ENCODE measurements around the gene CHSY1.

CHSY1 gene

GRCh38 chr15:101148166-101148880, 103.5 kb downstream of the CHSY1 start:
- Histone ChIP-seq H3K9me3 (ENCODE audit: severe bottlenecking) (no peaks in the 10 kb centered on the region), H3K4me3 (ENCODE audit: severe bottlenecking) (no peak overlapping the region), H3K27me3 (ENCODE audit: insufficient read depth, poor library complexity, severe bottlenecking) (no peaks in the 10 kb centered on the region), H3K27ac (ENCODE audit: poor library complexity, severe bottlenecking) (no peak overlapping the region), H3K36me3 (ENCODE audit: low read depth) (no peaks in the 10 kb centered on the region), H3K4me1 (ENCODE audit: insufficient read depth, poor library complexity, severe bottlenecking) (peaks cover 11% of the 10 kb centered on the region)
- TF ChIP-seq CTCF (IDR thresholded peaks at IDR 0.05; ENCODE audit: poor library complexity, severe bottlenecking), result no peak
- DNase-seq (ENCODE audit: low spot score) (peak; percentile 60), ATAC-seq (ENCODE audit: low read depth) (no peak)

GRCh38 chr15:101147181-101147580, 104.7 kb downstream of the CHSY1 start:
- Histone ChIP-seq H3K36me3 (ENCODE audit: low read depth) (no peaks in the 10 kb centered on the region), H3K4me3 (ENCODE audit: severe bottlenecking) (no peak overlapping the region), H3K27ac (ENCODE audit: poor library complexity, severe bottlenecking) (no peak overlapping the region), H3K4me1 (ENCODE audit: insufficient read depth, poor library complexity, severe bottlenecking) (peaks cover 11% of the 10 kb centered on the region), H3K9me3 (ENCODE audit: severe bottlenecking) (no peaks in the 10 kb centered on the region), H3K27me3 (ENCODE audit: insufficient read depth, poor library complexity, severe bottlenecking) (no peaks in the 10 kb centered on the region)
- DNase-seq (ENCODE audit: low spot score), result peak; percentile 38
- TF ChIP-seq CTCF (IDR thresholded peaks at IDR 0.05; ENCODE audit: poor library complexity, severe bottlenecking), result no peak
- ATAC-seq (ENCODE audit: low read depth), result no peak

- Histone ChIP-seq H3K4me1 (ENCODE audit: insufficient read depth, poor library complexity, severe bottlenecking) (peaks cover 4% of the 10 kb centered on the region), H3K27ac (ENCODE audit: poor library complexity, severe bottlenecking) (no peak overlapping the region), H3K27me3 (ENCODE audit: insufficient read depth, poor library complexity, severe bottlenecking) (no peaks in the 10 kb centered on the region), H3K4me3 (ENCODE audit: severe bottlenecking) (no peak overlapping the region), H3K9me3 (ENCODE audit: severe bottlenecking) (no peaks in the 10 kb centered on the region), H3K36me3 (ENCODE audit: low read depth) (no peaks in the 10 kb centered on the region)
- no peak for TF ChIP-seq CTCF (IDR thresholded peaks at IDR 0.05; ENCODE audit: poor library complexity, severe bottlenecking)
- no peak for ATAC-seq (ENCODE audit: low read depth)
- DNase-seq (ENCODE audit: low spot score), result peak; percentile 40
Observed at GRCh38 chr15:101146118-101146702, 105.6 kb downstream of the CHSY1 start.

- TF ChIP-seq CTCF (IDR thresholded peaks at IDR 0.05; ENCODE audit: poor library complexity, severe bottlenecking), result no peak
- no peaks in the 10 kb centered on the region for H3K27me3 ChIP-seq (ENCODE audit: insufficient read depth, poor library complexity, severe bottlenecking)
- H3K27ac ChIP-seq (ENCODE audit: poor library complexity, severe bottlenecking), result no peak overlapping the region
- H3K4me1 ChIP-seq (ENCODE audit: insufficient read depth, poor library complexity, severe bottlenecking), result no peaks in the 10 kb centered on the region
- H3K4me3 ChIP-seq (ENCODE audit: severe bottlenecking), result no peak overlapping the region
- H3K36me3 ChIP-seq (ENCODE audit: low read depth), result no peaks in the 10 kb centered on the region
- no peaks in the 10 kb centered on the region for H3K9me3 ChIP-seq (ENCODE audit: severe bottlenecking)
- DNase-seq (ENCODE audit: low spot score) (no peak), ATAC-seq (ENCODE audit: low read depth) (no peak)
Observed at GRCh38 chr15:101145362-101145761, 106.5 kb downstream of the CHSY1 start.

- DNase-seq (ENCODE audit: low spot score) (peak; percentile 49), ATAC-seq (ENCODE audit: low read depth) (no peak)
- no peaks in the 10 kb centered on the region for H3K4me1 ChIP-seq (ENCODE audit: insufficient read depth, poor library complexity, severe bottlenecking)
- no peaks in the 10 kb centered on the region for H3K36me3 ChIP-seq (ENCODE audit: low read depth)
- no peak overlapping the region for H3K27ac ChIP-seq (ENCODE audit: poor library complexity, severe bottlenecking)
- no peaks in the 10 kb centered on the region for H3K9me3 ChIP-seq (ENCODE audit: severe bottlenecking)
- no peaks in the 10 kb centered on the region for H3K27me3 ChIP-seq (ENCODE audit: insufficient read depth, poor library complexity, severe bottlenecking)
- no peak overlapping the region for H3K4me3 ChIP-seq (ENCODE audit: severe bottlenecking)
- TF ChIP-seq CTCF (IDR thresholded peaks at IDR 0.05; ENCODE audit: poor library complexity, severe bottlenecking), result no peak
Observed at GRCh38 chr15:101143321-101143720, 108.5 kb downstream of the CHSY1 start.
